GM23338 (cell line): ENCODE data around the gene GAREM1.

ENCODE experiments used
- EZH2 ChIP-seq: fragments of 200-600 bp; sonication (generic); IDR thresholded peaks from one replicate; pipeline ENCODE4 v1.8.0; 2017; ENCODE audit warnings: antibody characterized with exemption, mild to moderate bottlenecking, low read depth; ENCODE audit not compliant: unreplicated experiment
- STAT1 ChIP-seq: IDR thresholded peaks from one replicate; pipeline ENCODE4 v1.6.1; 2016; ENCODE audit warnings: antibody characterized with exemption; ENCODE audit not compliant: unreplicated experiment

DNA sequence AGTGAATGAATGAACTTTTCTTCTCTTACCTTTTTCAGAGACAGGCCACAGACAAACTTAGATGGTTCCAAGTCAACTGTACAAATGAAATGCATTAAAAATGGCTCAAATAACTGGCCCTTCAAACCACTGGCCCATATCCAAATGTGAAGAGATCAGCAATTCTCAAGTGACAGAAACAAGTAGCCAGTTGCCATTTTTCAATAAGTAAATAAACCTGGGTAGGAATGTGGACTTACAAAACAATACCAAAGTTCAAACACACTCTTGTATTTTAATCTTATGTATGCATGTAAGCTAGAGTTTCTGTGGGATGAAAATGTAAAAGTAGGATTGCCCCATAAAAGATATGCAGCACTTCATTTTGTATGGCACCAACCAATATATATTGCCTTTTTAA is 151.6 kb downstream of the GAREM1 start:
- no peak for TF ChIP-seq EZH2
- TF ChIP-seq STAT1 = no peak
